Retinal pigment epithelial cell (primary cell): ENCODE results near the gene HEPACAM.

Source experiments
- DNase-seq: peaks from one replicate; pipeline ENCODE4 v3.0.0-alpha.2; 2010; ENCODE audit warnings: low read depth
- H3K4me3 ChIP-seq: 2 replicates; pipeline ENCODE4 v1.5.1; 2011; ENCODE audit warnings: mild to moderate bottlenecking, low read length, control low read depth, moderate library complexity
- TF ChIP-seq, protein P1 (sequence below): conservative IDR thresholded peaks from 2 replicates; pipeline ENCODE4 v1.5.1; 2011; ENCODE audit warnings: low read depth, low read length, control low read depth, inconsistent platforms

Gene HEPACAM

GRCh38 chr11:124943254-124943616, 7.4 kb upstream of the HEPACAM start:
- no peak overlapping the region for H3K4me3 ChIP-seq
- TF ChIP-seq, protein P1, sequence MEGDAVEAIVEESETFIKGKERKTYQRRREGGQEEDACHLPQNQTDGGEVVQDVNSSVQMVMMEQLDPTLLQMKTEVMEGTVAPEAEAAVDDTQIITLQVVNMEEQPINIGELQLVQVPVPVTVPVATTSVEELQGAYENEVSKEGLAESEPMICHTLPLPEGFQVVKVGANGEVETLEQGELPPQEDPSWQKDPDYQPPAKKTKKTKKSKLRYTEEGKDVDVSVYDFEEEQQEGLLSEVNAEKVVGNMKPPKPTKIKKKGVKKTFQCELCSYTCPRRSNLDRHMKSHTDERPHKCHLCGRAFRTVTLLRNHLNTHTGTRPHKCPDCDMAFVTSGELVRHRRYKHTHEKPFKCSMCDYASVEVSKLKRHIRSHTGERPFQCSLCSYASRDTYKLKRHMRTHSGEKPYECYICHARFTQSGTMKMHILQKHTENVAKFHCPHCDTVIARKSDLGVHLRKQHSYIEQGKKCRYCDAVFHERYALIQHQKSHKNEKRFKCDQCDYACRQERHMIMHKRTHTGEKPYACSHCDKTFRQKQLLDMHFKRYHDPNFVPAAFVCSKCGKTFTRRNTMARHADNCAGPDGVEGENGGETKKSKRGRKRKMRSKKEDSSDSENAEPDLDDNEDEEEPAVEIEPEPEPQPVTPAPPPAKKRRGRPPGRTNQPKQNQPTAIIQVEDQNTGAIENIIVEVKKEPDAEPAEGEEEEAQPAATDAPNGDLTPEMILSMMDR = no peak
- DNase-seq = no peak

DNA sequence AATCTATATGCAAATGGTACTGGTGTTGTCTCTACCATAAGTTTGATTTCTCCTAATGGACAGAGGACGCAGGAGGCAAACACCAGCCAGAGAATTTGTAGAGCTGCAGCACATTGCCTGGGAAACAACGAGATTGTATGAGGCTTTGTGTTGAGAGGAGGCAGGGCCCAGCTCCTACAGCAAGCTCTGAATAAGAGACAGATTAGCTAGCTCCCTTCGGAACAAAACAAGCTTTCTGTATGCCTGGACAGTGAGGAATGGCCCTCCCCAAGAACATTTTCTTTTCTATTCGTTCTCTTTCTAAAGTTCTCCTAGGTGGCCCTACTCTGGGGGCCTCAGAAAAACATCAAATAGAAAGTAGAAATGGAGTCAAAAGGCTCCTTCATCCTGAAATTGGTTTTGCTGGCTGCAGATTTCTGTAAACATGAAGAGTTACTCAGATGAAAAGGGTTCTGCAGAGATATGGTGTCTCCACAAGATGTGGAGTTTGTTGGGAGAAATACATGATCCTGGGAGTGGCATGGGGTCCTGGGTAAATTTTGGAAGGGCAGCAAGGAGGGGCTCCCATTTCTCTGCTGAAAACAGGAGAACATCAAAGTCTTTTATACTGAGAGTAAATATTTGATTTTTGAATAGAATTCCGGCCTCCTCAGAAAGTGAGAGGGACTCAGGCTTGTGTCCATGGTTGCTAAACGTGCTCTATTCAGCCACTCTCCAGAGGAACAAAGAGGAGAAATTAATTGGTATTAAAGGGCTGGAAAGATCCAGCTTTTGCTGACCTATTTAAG, 6.8 kb upstream of the HEPACAM start:
- TF ChIP-seq, protein P1 = no peak
- H3K4me3 ChIP-seq = no peak overlapping the region
- DNase-seq = no peak

DNA sequence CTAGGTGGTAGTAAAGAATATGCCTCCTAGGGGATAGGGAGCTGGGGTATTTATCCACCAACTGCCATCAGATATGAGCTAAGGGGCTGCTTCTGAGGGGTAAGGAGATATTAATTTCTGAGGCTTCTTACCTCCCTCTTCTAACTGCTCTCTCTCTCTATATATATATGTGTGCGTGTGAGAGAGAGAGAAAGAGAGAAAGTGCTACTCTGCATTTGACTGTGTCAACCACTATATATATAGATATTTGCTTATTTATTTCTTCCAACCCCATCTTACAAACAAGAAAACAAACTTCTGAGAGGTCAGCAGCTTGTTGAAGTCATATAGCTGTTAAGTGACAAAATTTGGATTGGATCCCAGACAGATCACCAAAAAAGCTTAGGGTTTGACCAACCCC, 5.9 kb upstream of the HEPACAM start:
- no peak overlapping the region for H3K4me3 ChIP-seq
- TF ChIP-seq, protein P1 = no peak
- DNase-seq = no peak

- DNase-seq = no peak
- TF ChIP-seq, protein P1 = no peak
- no peak overlapping the region for H3K4me3 ChIP-seq
These were observed 3.1 kb upstream of the HEPACAM start for GRCh38 chr11:124938970-124939369.

DNA sequence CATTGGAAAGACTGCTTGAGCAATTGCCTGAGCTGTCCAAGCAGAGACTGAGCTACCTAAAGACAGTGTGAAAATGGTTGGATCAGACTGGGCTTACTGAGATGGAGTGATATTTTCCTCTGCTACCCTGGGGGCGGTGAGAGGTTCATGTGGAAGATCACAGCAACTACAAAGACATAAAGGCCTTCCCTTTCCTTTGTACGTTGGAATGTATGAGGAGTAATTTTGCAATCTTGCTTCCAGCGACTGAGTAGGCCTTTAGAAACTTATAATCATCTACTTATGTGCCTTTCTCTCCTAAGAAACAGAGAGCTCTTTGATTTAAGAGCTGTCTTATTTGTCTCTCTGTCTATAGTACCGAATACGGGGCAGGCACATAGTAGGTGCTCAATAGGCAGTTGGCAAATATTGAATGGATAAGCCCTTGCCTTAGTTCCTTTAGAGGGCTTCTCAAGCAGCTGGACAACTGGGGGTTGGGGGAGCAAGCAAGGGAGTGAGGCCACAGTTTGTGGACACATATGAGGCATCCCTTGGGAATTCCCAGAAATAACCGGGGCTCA, 2.4 kb upstream of the HEPACAM start:
- no peak overlapping the region for H3K4me3 ChIP-seq
- TF ChIP-seq, protein P1 = no peak
- no peak for DNase-seq

- no peak overlapping the region for H3K4me3 ChIP-seq
- DNase-seq = no peak
- TF ChIP-seq, protein P1 = no peak
These were observed 1.6 kb upstream of the HEPACAM start for GRCh38 chr11:124937336-124937935.
